Kidney epithelial cell (primary cell): ENCODE measurements around the gene DNM1. TPM values are rescaled to one million over a fixed set of nuclear protein-coding genes. Genes with fewer than 3 reads are reported as not detected.

ENCODE experiments used
- DNase-seq: peaks from one replicate; pipeline ENCODE4 v3.0.0-alpha.2; 2010; ENCODE audit warnings: low read depth
- H3K27me3 ChIP-seq: 2 replicates; pipeline ENCODE4 v1.6.0; 2011; ENCODE audit warnings: low read length; ENCODE audit not compliant: control insufficient read depth, insufficient read depth
- H3K36me3 ChIP-seq: 2 replicates; pipeline ENCODE4 v1.5.1; 2011; ENCODE audit warnings: low read length; ENCODE audit not compliant: control insufficient read depth, insufficient read depth
- H3K4me3 ChIP-seq: 2 replicates; pipeline ENCODE4 v1.5.1; 2011; ENCODE audit warnings: low read depth, mild to moderate bottlenecking, control low read depth, low read length
- total RNA-seq: library from RNA; depleted of rRNA; stranded (reverse); fragments of >200 nt; gene quantifications from 2 replicates; pipeline ENCODE4 v1.2.3, GENCODE V29; 2015
- TF ChIP-seq, protein P1 (sequence below): IDR thresholded peaks from 2 replicates; pipeline ENCODE4 v1.5.1; 2011; ENCODE audit warnings: mild to moderate bottlenecking, moderate library complexity, low read length, control low read depth, inconsistent platforms; ENCODE audit not compliant: insufficient read depth, poor library complexity, severe bottlenecking

Gene DNM1
- total RNA-seq, 1 donor from 2014 or later = 16.2 TPM

DNA sequence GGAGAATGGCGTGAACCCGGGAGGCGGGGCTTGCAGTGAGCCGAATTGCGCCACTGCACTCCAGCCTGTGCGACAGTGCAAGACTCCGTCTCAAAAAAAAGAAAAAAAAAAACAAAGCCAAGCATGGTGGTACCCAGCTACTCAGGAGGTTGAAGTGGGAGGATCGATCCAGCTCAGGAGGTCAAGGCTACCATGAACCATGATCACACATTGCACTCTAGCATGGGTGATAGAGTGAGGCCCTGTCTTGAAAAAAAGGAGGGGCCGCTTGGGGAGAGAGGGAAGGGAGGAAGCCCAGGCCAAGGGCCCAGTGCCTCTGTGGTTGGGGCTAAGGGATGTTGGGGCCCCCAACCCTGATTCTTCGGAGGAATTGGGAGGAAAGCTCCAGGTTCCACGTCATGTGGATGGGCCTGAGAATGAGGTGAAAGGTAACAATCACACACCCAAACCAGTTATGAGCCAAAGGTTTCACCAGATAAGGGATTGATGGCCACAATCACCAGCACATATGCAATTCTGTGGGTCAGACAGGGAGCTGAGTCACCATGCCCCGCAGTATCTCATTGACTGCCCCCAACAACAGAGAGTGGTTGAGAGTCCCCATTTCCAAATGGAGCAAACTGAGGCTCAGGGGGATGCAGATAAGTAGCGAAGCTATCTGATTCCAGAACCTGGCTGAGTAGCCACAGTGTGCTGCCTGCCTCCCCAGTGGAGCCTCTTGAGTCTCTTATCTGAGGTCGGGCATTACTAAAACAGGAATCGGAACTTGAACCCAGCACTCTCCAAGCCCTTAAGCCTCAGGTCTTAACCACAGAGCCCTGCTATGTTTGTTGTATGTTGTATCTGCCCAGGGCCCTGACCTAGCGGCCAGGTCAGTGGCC is 93.4 kb downstream of the DNM1 start:
- no peak overlapping the region for H3K4me3 ChIP-seq
- no peaks in the 10 kb centered on the region for H3K36me3 ChIP-seq
- H3K27me3 ChIP-seq = no peaks in the 10 kb centered on the region
- TF ChIP-seq, protein P1, sequence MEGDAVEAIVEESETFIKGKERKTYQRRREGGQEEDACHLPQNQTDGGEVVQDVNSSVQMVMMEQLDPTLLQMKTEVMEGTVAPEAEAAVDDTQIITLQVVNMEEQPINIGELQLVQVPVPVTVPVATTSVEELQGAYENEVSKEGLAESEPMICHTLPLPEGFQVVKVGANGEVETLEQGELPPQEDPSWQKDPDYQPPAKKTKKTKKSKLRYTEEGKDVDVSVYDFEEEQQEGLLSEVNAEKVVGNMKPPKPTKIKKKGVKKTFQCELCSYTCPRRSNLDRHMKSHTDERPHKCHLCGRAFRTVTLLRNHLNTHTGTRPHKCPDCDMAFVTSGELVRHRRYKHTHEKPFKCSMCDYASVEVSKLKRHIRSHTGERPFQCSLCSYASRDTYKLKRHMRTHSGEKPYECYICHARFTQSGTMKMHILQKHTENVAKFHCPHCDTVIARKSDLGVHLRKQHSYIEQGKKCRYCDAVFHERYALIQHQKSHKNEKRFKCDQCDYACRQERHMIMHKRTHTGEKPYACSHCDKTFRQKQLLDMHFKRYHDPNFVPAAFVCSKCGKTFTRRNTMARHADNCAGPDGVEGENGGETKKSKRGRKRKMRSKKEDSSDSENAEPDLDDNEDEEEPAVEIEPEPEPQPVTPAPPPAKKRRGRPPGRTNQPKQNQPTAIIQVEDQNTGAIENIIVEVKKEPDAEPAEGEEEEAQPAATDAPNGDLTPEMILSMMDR = no peak
- DNase-seq = no peak

DNA sequence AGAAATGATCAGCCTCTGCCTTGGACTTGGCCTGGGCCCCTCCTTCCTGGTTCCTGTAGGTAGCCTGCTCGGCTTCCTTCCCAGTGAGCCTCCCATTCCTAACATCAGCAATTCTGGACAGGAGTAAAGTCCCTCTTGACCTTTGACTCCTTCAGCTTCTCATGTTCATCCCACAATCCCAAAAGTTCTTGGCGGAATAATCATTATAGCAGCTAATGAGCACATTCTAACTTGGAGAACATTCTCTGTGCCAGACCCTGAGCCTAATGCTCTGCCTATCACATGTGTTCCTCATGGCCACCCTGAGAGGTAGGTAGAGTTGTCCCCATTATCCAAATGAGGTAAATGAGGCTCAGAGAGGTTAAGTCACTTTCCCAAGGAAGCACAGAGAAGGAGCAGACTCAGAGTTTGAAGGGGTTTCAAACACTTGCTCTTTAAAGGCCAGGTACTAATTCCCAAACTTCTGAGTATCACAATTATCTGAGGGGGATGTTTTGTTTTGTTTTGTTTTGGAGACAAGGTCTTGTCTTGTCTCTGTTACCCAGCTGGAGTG is 94.1 kb downstream of the DNM1 start:
- DNase-seq = no peak
- TF ChIP-seq, protein P1 = no peak
- H3K36me3 ChIP-seq = no peaks in the 10 kb centered on the region
- H3K4me3 ChIP-seq = no peak overlapping the region
- no peaks in the 10 kb centered on the region for H3K27me3 ChIP-seq

DNA sequence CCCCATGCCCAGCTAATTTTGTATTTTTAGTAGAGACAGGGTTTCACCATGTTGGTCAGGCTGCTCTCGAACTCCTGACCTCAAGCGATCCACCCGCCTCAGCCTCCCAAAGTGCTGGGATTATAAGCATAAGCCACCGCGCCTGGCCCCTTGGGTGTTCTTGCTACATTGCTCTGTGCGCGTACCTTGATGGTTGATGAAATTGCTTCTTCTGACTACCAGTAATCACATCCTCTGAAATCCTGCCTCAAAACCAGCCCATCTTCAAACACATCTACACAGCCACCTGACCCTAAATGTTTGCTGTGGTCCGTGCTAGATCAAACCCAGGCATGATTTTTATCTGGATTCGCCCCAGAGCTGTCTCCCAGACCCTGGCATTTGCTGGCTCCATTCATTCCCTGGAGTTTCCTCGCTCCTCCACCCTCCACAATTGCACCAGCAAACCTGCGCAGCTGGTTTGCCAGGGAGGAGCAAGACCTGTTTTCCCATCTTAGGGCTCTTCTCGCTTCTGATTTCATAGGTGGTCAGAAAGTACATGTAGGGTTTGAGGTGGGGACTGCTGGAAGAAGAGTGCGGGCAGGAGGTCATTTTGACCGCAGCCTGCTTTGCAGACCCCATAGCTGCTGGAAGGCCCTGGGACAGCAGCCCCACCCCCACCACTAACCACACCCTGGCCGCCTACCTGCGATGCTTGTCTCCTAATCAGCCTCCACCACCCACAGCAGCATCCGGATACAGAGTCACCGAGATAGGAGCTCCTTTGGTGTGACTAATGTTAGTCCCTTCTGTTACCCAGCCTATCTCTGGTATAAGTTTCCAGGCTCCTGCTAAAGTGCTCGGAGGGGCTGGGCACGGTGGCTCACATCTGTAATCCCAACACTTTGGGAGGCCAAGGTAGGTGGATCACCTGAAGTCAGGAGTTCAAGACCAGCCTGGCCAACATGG is 95.6 kb downstream of the DNM1 start:
- TF ChIP-seq, protein P1 = no peak
- no peak for DNase-seq
- H3K36me3 ChIP-seq = no peaks in the 10 kb centered on the region
- H3K27me3 ChIP-seq = no peaks in the 10 kb centered on the region
- no peak overlapping the region for H3K4me3 ChIP-seq

DNA sequence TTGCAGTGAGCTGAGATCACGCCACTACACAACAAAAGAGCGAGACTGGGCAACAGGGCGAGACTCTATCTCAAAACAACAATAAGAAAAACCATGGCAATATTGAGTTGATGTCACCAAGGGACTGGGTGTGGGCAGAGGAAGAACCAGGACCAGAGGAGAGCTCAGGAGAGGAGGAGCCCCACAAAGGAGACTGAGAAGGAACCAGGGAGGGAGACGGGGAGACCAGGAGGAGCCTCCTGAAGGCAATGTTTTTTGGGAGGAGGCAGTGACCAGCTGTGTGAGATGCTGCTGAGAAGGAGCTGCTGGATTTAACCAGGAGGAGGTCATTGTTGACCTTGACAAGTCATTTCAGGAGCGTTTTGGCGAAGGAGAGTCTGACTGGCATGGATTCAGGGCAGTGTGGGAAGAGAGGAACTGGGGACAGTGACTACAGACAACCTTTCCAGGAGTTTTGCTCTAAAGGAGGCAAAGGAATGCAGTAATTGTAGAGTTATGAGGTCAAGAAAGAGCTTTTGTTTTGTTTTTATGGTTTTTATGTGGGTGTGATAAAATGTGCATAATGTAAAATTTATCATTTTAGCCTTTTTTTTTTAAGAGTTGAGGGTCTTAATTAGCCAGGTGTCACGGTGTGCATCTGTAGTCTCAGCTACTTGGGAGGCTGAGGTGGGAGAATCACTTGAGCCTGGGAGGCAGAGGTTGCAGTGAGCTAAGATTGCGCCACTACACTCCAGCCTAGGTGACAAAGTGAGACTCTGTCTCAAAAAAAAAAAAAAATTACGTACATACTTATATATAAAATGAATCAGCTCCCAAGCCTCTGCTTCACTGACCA is 101.2 kb downstream of the DNM1 start:
- Histone ChIP-seq H3K36me3 (peaks cover 1% of the 10 kb centered on the region), H3K4me3 (no peak overlapping the region), H3K27me3 (no peaks in the 10 kb centered on the region)
- TF ChIP-seq, protein P1 = no peak
- DNase-seq = no peak

Other genes starting within 250 kb of the DNM1 start
- gene EEIG1, start 222.4 kb upstream of the DNM1 start, total RNA-seq = 16.5 and 29.4 TPM in 2 replicates
- 13.6 and 14.2 TPM in 2 replicates for gene NAIF1, start 136.1 kb upstream of the DNM1 start, total RNA-seq
- 22.8 and 24.5 TPM in 2 replicates for gene SLC25A25, start 135.1 kb upstream of the DNM1 start, total RNA-seq
- 81.2 and 98.4 TPM in 2 replicates for gene PTGES2, start 75.7 kb upstream of the DNM1 start, total RNA-seq
- gene LCN2, start 53.9 kb upstream of the DNM1 start, total RNA-seq = 233 and 283 TPM in 2 replicates
- gene BBLN, start 43.1 kb upstream of the DNM1 start, total RNA-seq = 406 and 420 TPM in 2 replicates
- gene CIZ1, start 11.8 kb upstream of the DNM1 start, total RNA-seq = 56.9 and 103 TPM in 2 replicates
- gene GOLGA2, start 72.6 kb downstream of the DNM1 start, total RNA-seq = 69.9 and 75.8 TPM in 2 replicates
- gene SWI5, start 72.9 kb downstream of the DNM1 start, total RNA-seq = 37.4 and 45.5 TPM in 2 replicates
- 12.7 and 24.4 TPM in 2 replicates for gene TRUB2, start 119.1 kb downstream of the DNM1 start, total RNA-seq
- gene COQ4, start 119.5 kb downstream of the DNM1 start, total RNA-seq = 46.3 and 59.8 TPM in 2 replicates
- 39.4 and 40.3 TPM in 2 replicates for gene SLC27A4, start 137.1 kb downstream of the DNM1 start, total RNA-seq
- 47.3 and 49.9 TPM in 2 replicates for gene URM1, start 168.0 kb downstream of the DNM1 start, total RNA-seq
- gene CERCAM, start 217.5 kb downstream of the DNM1 start, total RNA-seq = 105 and 114 TPM in 2 replicates